Endothelial cell of umbilical vein (primary cell): Measurements from ENCODE around the gene LTO1.

Experiments used
- GATA2 ChIP-seq: IDR thresholded peaks from 2 replicates; pipeline ENCODE4 v1.7.0; 2011; ENCODE audit warnings: low read depth, mild to moderate bottlenecking, moderate library complexity, mixed read lengths, low read length; ENCODE audit not compliant: insufficient read length, insufficient read depth
- JUN ChIP-seq: IDR thresholded peaks from 2 replicates; pipeline ENCODE4 v1.6.1; 2011; ENCODE audit warnings: borderline replicate concordance, low read depth; ENCODE audit not compliant: insufficient read length, insufficient read depth
- MAX ChIP-seq: IDR thresholded peaks from 2 replicates; pipeline ENCODE4 v1.6.1; 2011; ENCODE audit not compliant: insufficient read depth, insufficient read length
- TF ChIP-seq, protein P1 (sequence below), 2 donors: IDR thresholded peaks; 1 replicate in 1 of 2; 2 replicates in 1 of 2; pipeline ENCODE4 v1.5.1; 2011; ENCODE audit warnings: low read length in 2 of 2, mild to moderate bottlenecking in 2 of 2, moderate library complexity in 2 of 2, control low read depth in 1 of 2, inconsistent platforms in 1 of 2, low read depth in 1 of 2; ENCODE audit not compliant: insufficient read depth in 1 of 2; ENCODE audit errors: extremely low read depth in 1 of 2

GRCh38 chr11:69638941-69639681, 36.0 kb downstream of the LTO1 start:
- TF ChIP-seq JUN (no peak), GATA2 (no peak), MAX (no peak)
- TF ChIP-seq, protein P1, sequence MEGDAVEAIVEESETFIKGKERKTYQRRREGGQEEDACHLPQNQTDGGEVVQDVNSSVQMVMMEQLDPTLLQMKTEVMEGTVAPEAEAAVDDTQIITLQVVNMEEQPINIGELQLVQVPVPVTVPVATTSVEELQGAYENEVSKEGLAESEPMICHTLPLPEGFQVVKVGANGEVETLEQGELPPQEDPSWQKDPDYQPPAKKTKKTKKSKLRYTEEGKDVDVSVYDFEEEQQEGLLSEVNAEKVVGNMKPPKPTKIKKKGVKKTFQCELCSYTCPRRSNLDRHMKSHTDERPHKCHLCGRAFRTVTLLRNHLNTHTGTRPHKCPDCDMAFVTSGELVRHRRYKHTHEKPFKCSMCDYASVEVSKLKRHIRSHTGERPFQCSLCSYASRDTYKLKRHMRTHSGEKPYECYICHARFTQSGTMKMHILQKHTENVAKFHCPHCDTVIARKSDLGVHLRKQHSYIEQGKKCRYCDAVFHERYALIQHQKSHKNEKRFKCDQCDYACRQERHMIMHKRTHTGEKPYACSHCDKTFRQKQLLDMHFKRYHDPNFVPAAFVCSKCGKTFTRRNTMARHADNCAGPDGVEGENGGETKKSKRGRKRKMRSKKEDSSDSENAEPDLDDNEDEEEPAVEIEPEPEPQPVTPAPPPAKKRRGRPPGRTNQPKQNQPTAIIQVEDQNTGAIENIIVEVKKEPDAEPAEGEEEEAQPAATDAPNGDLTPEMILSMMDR (IDR thresholded peaks at IDR 0.05; ENCODE audit: extremely low read depth in 1 of 2, insufficient read depth in 1 of 2, low read depth in 1 of 2, low read length in 2 of 2): no peak
